ENCODE results near the gene SPAM1.

- TF ChIP-seq CTCF (conservative IDR thresholded peaks at IDR 0.05 in 1 of 2, IDR thresholded peaks at IDR 0.05 in 1 of 2; ENCODE audit: low read depth in 1 of 2, low read length in 2 of 2): no peak
- no peak for TF ChIP-seq EZH2 (IDR thresholded peaks at IDR 0.05; ENCODE audit: low read length, missing control alignments)
Observed at GRCh38 chr7:123941391-123942180, 16.5 kb downstream of the SPAM1 start.

All from fibroblast of lung (primary cell).